HCT116 (cell line): ENCODE measurements around the gene TULP4. TPM values are rescaled to one million over a fixed set of nuclear protein-coding genes. Genes with fewer than 3 reads are reported as not detected.

Experiments
- ATAC-seq: fragments of 200-7000 bp; cut with Tn5 transposase; 2 replicates; pipeline ENCODE4 v1.9.1; 2020; ENCODE audit warnings: mild to moderate bottlenecking, moderate library complexity
- BruUV-seq: library from RNA; stranded (reverse); fragments of 400-500 nt; replicated peaks from 2 replicates; lab custom pipeline; 2021; lab: Mats Ljungman, UMichigan
- CTCF ChIA-PET: fragments of 300-600 bp; sonication (Branson Sonifier 250); formaldehyde crosslinking; loops from one replicate; lab custom pipeline; 2021; ENCODE audit warnings: antibody characterized with exemption; lab: Charles Lee
- POLR2A ChIA-PET: fragments of 300-600, 350-600 bp; sonication (Branson Sonifier 250); formaldehyde crosslinking; loops from one replicate; lab custom pipeline; 2021; ENCODE audit warnings: antibody characterized with exemption; lab: Charles Lee
- RAD21 ChIA-PET, 2 experiments: fragments of 300-600 bp; sonication (Branson Sonifier 250); formaldehyde crosslinking; loops; one replicate each; lab custom pipeline; 2023; ENCODE audit warnings: low total read pairs in 2 of 2; ENCODE audit not compliant: uncharacterized antibody in 2 of 2, unreplicated experiment in 2 of 2, low non-redundant PET in 1 of 2; lab: Charles Lee
- DNase-seq: peaks from one replicate; pipeline ENCODE4 v3.0.0-alpha.2; 2010; ENCODE audit warnings: low read depth, low spot score
- H2AFZ ChIP-seq: fragments of 200-600 bp; shearing (Covaris generic), sonication (generic); 2 replicates; pipeline ENCODE4 v1.6.1; 2017; ENCODE audit warnings: low read depth, mixed run types, mixed read lengths, antibody characterized with exemption, low read length; ENCODE audit not compliant: poor library complexity, severe bottlenecking
- H3K27ac ChIP-seq: 2 replicates; pipeline ENCODE4 v1.5.1; 2012; ENCODE audit warnings: low read depth, low read length
- H3K27me3 ChIP-seq: fragments of 200-600 bp; sonication (generic); 2 replicates; pipeline ENCODE4 v1.6.1; 2016; ENCODE audit warnings: mixed run types, low read length, mixed read lengths; ENCODE audit not compliant: insufficient read depth
- H3K36me3 ChIP-seq, 2 experiments: fragments of 200-500 bp in 1 of 2; fragments of 200-600 bp in 1 of 2; sonication (Bioruptor generic) in 1 of 2; sonication (generic) in 1 of 2; 2 replicates each; pipeline versions ENCODE4 v1.5.1 to v1.6.1; 2014 to 2016; ENCODE audit warnings: low read length in 2 of 2, inconsistent platforms in 1 of 2, mixed read lengths in 1 of 2, mixed run types in 1 of 2; ENCODE audit not compliant: insufficient read depth in 2 of 2, control insufficient read depth in 1 of 2
- H3K4me1 ChIP-seq, 2 experiments: fragments of 200-600 bp in 1 of 2; sonication (generic) in 1 of 2; 2 replicates each; pipeline versions ENCODE4 v1.5.1 to v1.6.1; 2012 to 2017; ENCODE audit warnings: low read length in 2 of 2, inconsistent platforms in 1 of 2, mild to moderate bottlenecking in 1 of 2, mixed read lengths in 1 of 2, mixed run types in 1 of 2, moderate library complexity in 1 of 2; ENCODE audit not compliant: insufficient read depth in 2 of 2, control insufficient read depth in 1 of 2
- H3K4me2 ChIP-seq: fragments of 200-600 bp; sonication (generic); 2 replicates; pipeline ENCODE4 v1.6.1; 2017; ENCODE audit warnings: mixed run types, low read length, mixed read lengths
- H3K4me3 ChIP-seq, 2 experiments: fragments of 200-600 bp in 1 of 2; sonication (generic) in 1 of 2; replicated peaks in 1 of 2; 2 replicates each; pipeline ENCODE4 v1.5.1; 2011 to 2016; ENCODE audit warnings: low read length in 2 of 2, control low read depth in 1 of 2, low read depth in 1 of 2, mild to moderate bottlenecking in 1 of 2, mixed read lengths in 1 of 2, mixed run types in 1 of 2
- H3K79me2 ChIP-seq: fragments of 200-600 bp; sonication (generic); 2 replicates; pipeline ENCODE4 v1.6.1; 2017; ENCODE audit warnings: mild to moderate bottlenecking, mixed run types, low read length, moderate library complexity, mixed read lengths; ENCODE audit not compliant: insufficient read depth
- H3K9ac ChIP-seq: fragments of 200-600 bp; sonication (generic); 2 replicates; pipeline ENCODE4 v1.6.1; 2016; ENCODE audit warnings: low read length, mixed read lengths
- H3K9me2 ChIP-seq: fragments of 200-600 bp; sonication (generic), shearing (Covaris generic); 2 replicates; pipeline ENCODE4 v1.6.1; 2017; ENCODE audit warnings: mixed run types, mild to moderate bottlenecking, moderate library complexity; ENCODE audit not compliant: insufficient read depth
- H3K9me3 ChIP-seq, 2 experiments: fragments of 200-500 bp in 1 of 2; fragments of 200-600 bp in 1 of 2; sonication (Bioruptor generic) in 1 of 2; sonication (generic) in 1 of 2; 2 replicates each; pipeline ENCODE4 v1.6.1; 2014 to 2017; ENCODE audit warnings: low read length in 2 of 2, mixed read lengths in 2 of 2, inconsistent platforms in 1 of 2, low read depth in 1 of 2, mild to moderate bottlenecking in 1 of 2, mixed run types in 1 of 2, moderate library complexity in 1 of 2; ENCODE audit not compliant: control insufficient read depth in 1 of 2, insufficient read depth in 1 of 2
- H4K20me1 ChIP-seq: fragments of 200-600 bp; sonication (generic), shearing (Covaris generic); 2 replicates; pipeline ENCODE4 v1.6.1; 2017; ENCODE audit warnings: mixed run types, mild to moderate bottlenecking, moderate library complexity; ENCODE audit not compliant: insufficient read depth
- CBX3 ChIP-seq: IDR thresholded peaks from 2 replicates; pipeline ENCODE4 v1.6.1; 2012; ENCODE audit warnings: low read depth
- CEBPB ChIP-seq: IDR thresholded peaks from 2 replicates; pipeline ENCODE4 v1.6.1; 2012; ENCODE audit warnings: low read depth
- CTCF ChIP-seq, 3 experiments: fragments of 200-600 bp in 1 of 3; sonication (generic) in 1 of 3; IDR thresholded peaks in 2 of 3; conservative IDR thresholded peaks in 1 of 3; 2 replicates each; pipeline ENCODE4 v1.5.1; 2012 to 2017; ENCODE audit warnings: low read depth in 2 of 3, low read length in 2 of 3, antibody characterized with exemption in 1 of 3, borderline replicate concordance in 1 of 3, control low read depth in 1 of 3, mild to moderate bottlenecking in 1 of 3, mixed read lengths in 1 of 3, mixed run types in 1 of 3, moderate library complexity in 1 of 3; ENCODE audit not compliant: insufficient read depth in 1 of 3
- EZH2phosphoT487 ChIP-seq: fragments of 200-600 bp; IDR thresholded peaks from 2 replicates; pipeline ENCODE4 v1.6.1; 2018; ENCODE audit warnings: antibody characterized with exemption, borderline replicate concordance
- JUND ChIP-seq: IDR thresholded peaks from 2 replicates; pipeline ENCODE4 v1.6.1; 2012
- POLR2AphosphoS5 ChIP-seq: IDR thresholded peaks from 2 replicates; pipeline ENCODE4 v1.6.1; 2011; ENCODE audit warnings: mild to moderate bottlenecking, low read depth, low read length, moderate library complexity
- RAD21 ChIP-seq: IDR thresholded peaks from 2 replicates; pipeline ENCODE4 v1.6.1; 2012; ENCODE audit warnings: low read depth, mild to moderate bottlenecking
- SIN3A ChIP-seq: IDR thresholded peaks from 2 replicates; pipeline ENCODE4 v1.6.1; 2012; ENCODE audit warnings: low read depth
- SRF ChIP-seq: IDR thresholded peaks from 2 replicates; pipeline ENCODE4 v1.6.1; 2012; ENCODE audit warnings: low read depth
- ZFX ChIP-seq: fragments of 450-650 bp; IDR thresholded peaks from 2 replicates; pipeline ENCODE4 v1.6.1; 2017
- ZNF274 ChIP-seq: fragments of 200-500 bp; sonication (Bioruptor generic); IDR thresholded peaks from 2 replicates; pipeline ENCODE4 v1.6.1; 2014; ENCODE audit warnings: mild to moderate bottlenecking, low read depth, low read length, inconsistent platforms
- intact Hi-C: fragments of 100-400 bp; cut with micrococcal nuclease; formaldehyde crosslinking; loops from 2 replicates; pipeline ENCODE4 v1.10.0; 2022
- total RNA-seq: library from RNA; stranded (reverse); gene quantifications from one replicate; pipeline ENCODE4 v1.2.1, GENCODE V29; 2021; ENCODE audit not compliant: unreplicated experiment
- TF ChIP-seq, protein P1 (sequence below): IDR thresholded peaks from 2 replicates; pipeline ENCODE4 v1.6.1; 2012
- TF ChIP-seq, protein P2 (sequence below): IDR thresholded peaks from 2 replicates; pipeline ENCODE4 v1.6.1; 2011; ENCODE audit warnings: mild to moderate bottlenecking, low read length, moderate library complexity; ENCODE audit not compliant: insufficient replicate concordance; ENCODE audit errors: extremely low read depth

TULP4 gene
- total RNA-seq, 1 experiment from 2014 or later: 70.8 TPM

- no TSS peak for BruUV-seq
- ChIA-PET RAD21 (no interaction called here), POLR2A (no interaction called here), CTCF (no interaction called here)
- ATAC-seq (no peak), DNase-seq (no peak)
- Histone ChIP-seq H3K4me3 (no peak overlapping the region), H3K79me2 (no peaks in the 10 kb centered on the region), H3K9ac (no peak overlapping the region), H3K36me3 (no peaks in the 10 kb centered on the region), H4K20me1 (no peaks in the 10 kb centered on the region), H3K4me1 (no peaks in the 10 kb centered on the region), H3K9me3 (no peaks in the 10 kb centered on the region), H2AFZ (no peak overlapping the region), H3K27ac (no peak overlapping the region), H3K9me2 (no peaks in the 10 kb centered on the region), H3K27me3 (no peaks in the 10 kb centered on the region), H3K4me2 (no peak overlapping the region)
- intact Hi-C loops: no loop called here
- TF ChIP-seq, protein P1, sequence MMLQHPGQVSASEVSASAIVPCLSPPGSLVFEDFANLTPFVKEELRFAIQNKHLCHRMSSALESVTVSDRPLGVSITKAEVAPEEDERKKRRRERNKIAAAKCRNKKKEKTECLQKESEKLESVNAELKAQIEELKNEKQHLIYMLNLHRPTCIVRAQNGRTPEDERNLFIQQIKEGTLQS: no peak
- TF ChIP-seq RAD21 (no peak), JUND (no peak), SRF (no peak), CEBPB (no peak), CTCF (IDR thresholded peaks at IDR 0.05 in 2 of 3, conservative IDR thresholded peaks at IDR 0.05 in 1 of 3; ENCODE audit: borderline replicate concordance in 1 of 3, insufficient read depth in 1 of 3, low read depth in 2 of 3, low read length in 2 of 3) (no peak), ZFX (no peak), CBX3 (no peak), POLR2AphosphoS5 (no peak)
Observed at GRCh38 chr6:158442306-158442705, 130.0 kb downstream of the TULP4 start.

GRCh38 chr6:158445426-158446085 lies 133.3 kb downstream of the TULP4 start:
- RAD21 ChIA-PET: no interaction called here
- Histone ChIP-seq H3K79me2 (no peaks in the 10 kb centered on the region), H3K4me1 (no peaks in the 10 kb centered on the region), H2AFZ (no peak overlapping the region), H3K27ac (no peak overlapping the region), H4K20me1 (no peaks in the 10 kb centered on the region), H3K27me3 (no peaks in the 10 kb centered on the region), H3K4me3 (no peak overlapping the region), H3K9me3 (no peaks in the 10 kb centered on the region), H3K9ac (no peak overlapping the region), H3K9me2 (no peaks in the 10 kb centered on the region), H3K4me2 (no peak overlapping the region), H3K36me3 (no peaks in the 10 kb centered on the region)
- TF ChIP-seq POLR2AphosphoS5: no peak
- no peak for TF ChIP-seq ZNF274
- no peak for TF ChIP-seq SIN3A
- no peak for TF ChIP-seq ZFX
- TF ChIP-seq, protein P2, sequence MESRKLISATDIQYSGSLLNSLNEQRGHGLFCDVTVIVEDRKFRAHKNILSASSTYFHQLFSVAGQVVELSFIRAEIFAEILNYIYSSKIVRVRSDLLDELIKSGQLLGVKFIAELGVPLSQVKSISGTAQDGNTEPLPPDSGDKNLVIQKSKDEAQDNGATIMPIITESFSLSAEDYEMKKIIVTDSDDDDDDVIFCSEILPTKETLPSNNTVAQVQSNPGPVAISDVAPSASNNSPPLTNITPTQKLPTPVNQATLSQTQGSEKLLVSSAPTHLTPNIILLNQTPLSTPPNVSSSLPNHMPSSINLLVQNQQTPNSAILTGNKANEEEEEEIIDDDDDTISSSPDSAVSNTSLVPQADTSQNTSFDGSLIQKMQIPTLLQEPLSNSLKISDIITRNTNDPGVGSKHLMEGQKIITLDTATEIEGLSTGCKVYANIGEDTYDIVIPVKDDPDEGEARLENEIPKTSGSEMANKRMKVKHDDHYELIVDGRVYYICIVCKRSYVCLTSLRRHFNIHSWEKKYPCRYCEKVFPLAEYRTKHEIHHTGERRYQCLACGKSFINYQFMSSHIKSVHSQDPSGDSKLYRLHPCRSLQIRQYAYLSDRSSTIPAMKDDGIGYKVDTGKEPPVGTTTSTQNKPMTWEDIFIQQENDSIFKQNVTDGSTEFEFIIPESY: no peak
- TF ChIP-seq CTCF (IDR thresholded peaks at IDR 0.05 in 2 of 3, conservative IDR thresholded peaks at IDR 0.05 in 1 of 3; ENCODE audit: borderline replicate concordance in 1 of 3, insufficient read depth in 1 of 3, low read depth in 2 of 3, low read length in 2 of 3): no peak
- no peak for TF ChIP-seq EZH2phosphoT487
- no peak for ATAC-seq
- CTCF ChIA-PET: no interaction called here
- POLR2A ChIA-PET: no interaction called here
- no TSS peak for BruUV-seq
- intact Hi-C loops: no loop called here
- DNase-seq: no peak
